Measurements from ENCODE around the gene DLK1.

DNA sequence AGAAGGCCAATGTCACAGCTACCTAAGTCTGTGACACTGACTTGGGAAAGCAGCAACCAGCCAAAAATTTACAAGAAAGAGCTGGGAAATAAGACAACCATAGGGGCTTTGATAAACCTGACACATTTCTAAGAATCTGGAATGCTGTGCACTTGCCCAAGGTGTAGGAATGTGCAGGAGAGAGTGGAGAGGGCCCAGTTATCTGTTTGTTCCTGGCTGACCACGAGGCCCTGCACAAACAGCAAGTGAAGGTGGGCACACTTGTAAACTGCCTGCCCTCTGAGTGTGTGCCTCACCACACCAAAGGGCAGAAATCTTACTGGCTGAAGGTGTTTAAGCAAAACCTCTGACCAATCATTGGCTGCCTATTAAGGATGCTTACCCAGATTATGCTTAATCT is 27.3 kb downstream of the DLK1 start:
- TF ChIP-seq, protein P1, sequence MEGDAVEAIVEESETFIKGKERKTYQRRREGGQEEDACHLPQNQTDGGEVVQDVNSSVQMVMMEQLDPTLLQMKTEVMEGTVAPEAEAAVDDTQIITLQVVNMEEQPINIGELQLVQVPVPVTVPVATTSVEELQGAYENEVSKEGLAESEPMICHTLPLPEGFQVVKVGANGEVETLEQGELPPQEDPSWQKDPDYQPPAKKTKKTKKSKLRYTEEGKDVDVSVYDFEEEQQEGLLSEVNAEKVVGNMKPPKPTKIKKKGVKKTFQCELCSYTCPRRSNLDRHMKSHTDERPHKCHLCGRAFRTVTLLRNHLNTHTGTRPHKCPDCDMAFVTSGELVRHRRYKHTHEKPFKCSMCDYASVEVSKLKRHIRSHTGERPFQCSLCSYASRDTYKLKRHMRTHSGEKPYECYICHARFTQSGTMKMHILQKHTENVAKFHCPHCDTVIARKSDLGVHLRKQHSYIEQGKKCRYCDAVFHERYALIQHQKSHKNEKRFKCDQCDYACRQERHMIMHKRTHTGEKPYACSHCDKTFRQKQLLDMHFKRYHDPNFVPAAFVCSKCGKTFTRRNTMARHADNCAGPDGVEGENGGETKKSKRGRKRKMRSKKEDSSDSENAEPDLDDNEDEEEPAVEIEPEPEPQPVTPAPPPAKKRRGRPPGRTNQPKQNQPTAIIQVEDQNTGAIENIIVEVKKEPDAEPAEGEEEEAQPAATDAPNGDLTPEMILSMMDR (IDR thresholded peaks at IDR 0.05): no peak
- TF ChIP-seq POLR2A (IDR thresholded peaks at IDR 0.05): no peak
- no peak for TF ChIP-seq POLR2AphosphoS5 (IDR thresholded peaks at IDR 0.05)
- TF ChIP-seq EP300 (IDR thresholded peaks at IDR 0.05): no peak
